Activated CD4-positive, alpha-beta T cell treated with anti-CD3 and anti-CD28 coated beads, Interleukin-2, Interleukin-6, amounts not matched to agents 100 ng/mL and 50 ng/mL, durations not matched to agents 16 hours and 8 hours (primary cell): ENCODE measurements around the gene SLC35G2.
"Not testable (repeated sequence)": the region's sequence is repeated elsewhere in the genome, so short reads cannot be mapped to it uniquely, and the experiment has no call there.

Experiments
- DNase-seq: peaks from one replicate; pipeline ENCODE4 v3.0.0-alpha.2; 2020

The SLC35G2 gene

DNA sequence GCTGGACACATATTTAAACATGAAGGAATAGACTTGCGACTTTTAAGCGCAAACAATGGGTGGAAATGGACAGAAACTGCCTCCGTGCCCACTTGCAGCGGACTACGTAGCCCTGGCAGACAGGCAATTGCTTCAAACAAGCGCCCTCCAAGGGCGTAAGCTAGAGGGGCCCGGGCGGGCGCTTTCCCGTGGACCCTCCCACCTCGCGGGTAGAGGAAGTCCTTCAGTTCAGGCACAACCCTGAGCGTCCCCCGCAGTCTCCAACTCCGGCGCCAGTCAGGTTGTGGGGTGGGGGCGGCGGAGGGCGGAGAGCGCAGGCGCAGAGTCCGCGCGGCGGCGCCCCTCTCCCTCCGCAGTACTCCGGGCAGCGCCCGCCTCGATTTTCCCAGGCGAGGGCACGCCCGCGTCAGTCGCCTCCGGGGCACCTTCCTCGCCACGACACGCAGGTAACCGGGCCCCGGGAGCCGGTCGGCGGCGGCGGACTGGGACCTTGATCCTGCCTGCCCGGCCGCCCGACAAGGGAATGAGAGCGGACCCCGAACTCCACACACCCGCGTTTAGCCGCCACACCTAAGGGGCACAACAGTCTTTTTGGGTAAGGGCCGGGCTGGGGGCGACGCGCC is at the start of gene SLC35G2:
Gene SLC35G2 (plus strand): TSS at position 358 of the 623 bp plus-strand sequence. CDS start 35,335 bp downstream, outside the sequence.
- DNase-seq = peak; percentile 22

- DNase-seq = no peak
Observed at GRCh38 chr3:136772709-136773108, 46.2 kb upstream of the SLC35G2 start.

DNA sequence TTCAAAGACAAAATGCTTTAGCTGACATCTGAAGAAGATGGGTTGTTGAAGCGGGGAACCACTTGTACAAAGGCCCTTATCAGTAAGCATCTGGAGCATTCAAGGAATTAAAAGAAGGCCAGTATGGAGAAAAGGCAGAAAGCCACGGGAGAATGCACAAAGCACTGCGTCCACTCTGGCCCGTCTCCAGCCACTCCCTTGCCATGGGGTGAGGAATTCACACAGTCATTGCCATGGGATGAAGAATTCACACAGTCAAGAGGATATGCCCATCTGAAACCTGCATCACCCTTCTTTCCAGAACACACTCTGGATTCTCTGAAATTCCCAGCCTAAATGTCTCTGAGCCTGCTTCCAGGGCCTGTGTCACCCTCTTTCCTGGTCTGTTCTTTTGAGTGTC is 40.1 kb upstream of the SLC35G2 start:
- DNase-seq = no peak

DNA sequence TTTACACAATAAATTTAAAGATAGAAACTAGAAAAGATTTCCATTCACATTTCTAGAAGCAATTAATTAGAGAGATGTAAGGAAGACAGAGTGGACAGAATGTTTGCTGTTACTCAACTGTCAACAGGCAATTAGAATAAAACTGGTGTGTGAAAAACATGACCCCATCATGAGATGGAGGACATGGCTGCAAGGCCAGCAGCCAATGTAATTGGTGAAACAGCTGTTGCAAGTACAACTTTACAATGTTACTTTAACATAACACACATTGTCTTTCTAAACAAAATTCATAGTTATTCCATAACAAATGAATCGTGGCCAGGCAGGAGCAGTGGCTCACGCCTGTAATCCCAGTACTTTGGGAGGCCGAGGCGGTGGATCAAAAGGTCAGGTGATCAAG is 38.2 kb upstream of the SLC35G2 start:
- DNase-seq = no peak

DNA sequence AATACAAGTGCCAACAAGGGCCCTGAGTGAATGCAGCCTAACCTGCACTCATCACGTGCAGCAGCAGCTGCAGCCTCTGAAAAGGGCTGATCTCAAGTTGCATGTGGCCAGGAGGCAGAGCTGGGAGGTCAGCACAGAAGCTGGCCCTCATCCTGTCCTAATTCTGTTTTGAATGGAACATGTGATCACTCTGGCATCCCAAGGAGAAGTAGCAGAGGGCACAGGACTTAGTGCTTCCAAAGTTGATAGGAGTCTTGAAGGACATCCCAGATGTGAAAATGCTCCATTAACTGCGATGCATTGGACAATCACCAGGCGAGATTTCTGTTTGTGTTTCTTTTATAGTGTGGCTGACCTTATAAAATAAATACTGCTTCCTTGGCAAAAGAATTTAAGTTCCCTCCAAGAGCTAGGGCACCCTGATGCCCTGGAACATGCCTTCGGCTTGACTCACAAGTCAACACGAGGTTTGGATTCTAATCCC is 35.2 kb upstream of the SLC35G2 start:
- no peak for DNase-seq

DNA sequence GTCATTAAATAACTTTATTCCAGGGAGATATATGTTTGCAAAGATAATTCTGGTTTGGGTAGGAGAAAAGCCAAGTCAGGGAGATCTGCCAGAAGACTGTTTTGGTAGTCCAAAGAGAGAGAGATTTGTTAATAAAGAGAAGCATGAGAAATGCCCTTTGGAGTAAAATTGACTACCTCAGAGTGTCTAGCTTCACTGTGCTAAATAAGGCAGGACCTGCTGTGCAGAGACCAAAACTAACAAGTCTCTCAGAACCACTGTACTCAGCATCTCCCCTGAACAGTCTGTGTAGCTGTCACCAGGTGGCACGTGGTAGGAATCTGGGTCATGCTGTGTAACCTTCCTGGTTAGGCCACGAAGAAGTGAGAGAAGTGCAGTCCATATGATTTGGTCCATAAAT is 31.6 kb upstream of the SLC35G2 start:
- peak; percentile 58 for DNase-seq

DNA sequence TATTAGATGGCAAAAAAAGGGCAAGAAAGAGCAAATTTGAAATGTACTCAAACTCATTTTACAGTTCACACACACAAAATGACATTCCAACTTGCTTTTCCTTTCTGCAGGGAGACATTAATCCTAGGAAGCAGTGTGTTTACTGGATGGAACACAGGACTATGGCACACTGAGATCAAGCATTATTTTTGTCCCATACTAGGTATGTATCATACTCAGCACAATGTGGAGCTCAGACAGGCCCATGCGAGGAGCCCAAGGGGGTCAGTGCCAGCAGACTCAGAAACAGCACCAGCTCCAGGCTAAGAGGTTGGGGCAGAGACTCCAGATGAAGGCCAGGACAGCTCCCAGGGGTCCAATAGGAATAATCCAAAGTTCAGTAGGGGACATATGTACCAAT is 30.8 kb upstream of the SLC35G2 start:
- no peak for DNase-seq

DNA sequence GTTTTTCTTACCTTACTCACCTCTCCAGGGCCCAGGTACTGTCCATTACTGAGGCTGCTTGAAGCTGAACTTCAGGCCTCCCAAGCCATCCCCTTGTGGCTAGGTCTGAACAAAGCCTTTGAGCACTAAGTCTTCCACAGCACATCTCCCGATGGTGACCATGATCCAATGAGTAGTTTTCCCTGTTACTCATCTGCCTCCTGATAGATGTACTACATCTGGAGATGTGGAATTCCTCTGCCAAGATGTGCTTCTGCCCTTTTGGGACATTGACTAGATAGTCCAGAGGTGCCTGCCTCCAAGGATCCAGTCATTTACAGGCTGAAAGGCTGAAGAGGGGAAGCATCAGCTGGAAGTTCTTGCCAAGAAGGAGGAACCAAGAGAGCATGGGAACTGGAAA is 28.9 kb upstream of the SLC35G2 start:
- no peak for DNase-seq

DNA sequence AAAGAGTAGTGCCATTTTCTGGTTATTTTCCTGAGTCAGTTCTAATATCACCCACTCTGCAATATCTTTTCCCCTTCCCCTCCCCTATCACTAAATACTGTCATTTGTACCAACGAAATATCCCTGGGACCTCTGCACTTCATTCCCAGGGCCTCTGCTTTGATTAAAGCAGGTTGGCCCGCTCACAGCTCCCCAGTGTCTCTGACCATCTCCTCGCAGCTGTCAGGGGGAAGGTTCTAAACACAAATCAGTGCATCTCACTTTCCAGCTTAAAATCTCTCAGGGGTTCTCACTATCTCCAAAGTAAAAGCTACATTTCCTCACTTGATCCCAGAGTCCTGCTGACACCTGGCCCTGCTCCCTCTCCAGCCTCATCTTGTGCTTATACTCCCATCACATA is 28.1 kb upstream of the SLC35G2 start:
- no peak for DNase-seq

DNA sequence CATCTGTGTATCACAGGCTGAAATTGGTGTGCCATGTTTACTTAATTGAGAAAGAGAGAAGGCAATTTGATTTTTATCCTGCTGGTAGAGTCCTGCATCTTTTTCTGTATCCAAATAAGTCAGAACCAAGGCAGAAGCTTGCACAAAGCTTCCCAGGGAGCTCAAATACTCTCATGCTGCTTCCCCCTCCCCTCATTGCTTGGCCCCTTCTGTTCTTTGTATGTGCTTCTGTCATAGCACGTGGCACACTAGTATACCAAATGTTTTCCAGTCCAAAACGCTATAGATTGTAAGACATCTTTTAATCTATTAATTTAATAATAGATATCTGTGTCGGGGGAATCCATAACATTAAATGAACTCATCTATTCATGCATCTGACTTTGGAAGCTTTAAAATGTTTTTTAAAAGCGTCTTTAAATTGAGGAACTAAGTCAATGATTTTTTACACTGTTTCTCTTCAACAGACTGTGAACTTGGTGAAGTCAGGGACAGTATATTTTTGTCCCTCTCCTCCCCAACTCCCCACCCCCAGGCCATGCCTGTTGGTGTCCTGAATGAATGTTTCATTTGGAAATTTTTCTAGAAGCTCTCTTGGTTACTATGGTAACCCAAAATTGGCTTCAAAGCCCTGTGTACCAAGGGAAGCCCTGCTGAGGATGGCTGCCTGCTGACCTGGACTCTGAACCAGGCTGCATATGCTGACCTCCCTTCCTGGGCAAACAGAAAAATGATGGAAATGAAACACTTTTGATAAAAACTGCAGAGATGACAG is 26.2 kb upstream of the SLC35G2 start:
- no peak for DNase-seq

DNA sequence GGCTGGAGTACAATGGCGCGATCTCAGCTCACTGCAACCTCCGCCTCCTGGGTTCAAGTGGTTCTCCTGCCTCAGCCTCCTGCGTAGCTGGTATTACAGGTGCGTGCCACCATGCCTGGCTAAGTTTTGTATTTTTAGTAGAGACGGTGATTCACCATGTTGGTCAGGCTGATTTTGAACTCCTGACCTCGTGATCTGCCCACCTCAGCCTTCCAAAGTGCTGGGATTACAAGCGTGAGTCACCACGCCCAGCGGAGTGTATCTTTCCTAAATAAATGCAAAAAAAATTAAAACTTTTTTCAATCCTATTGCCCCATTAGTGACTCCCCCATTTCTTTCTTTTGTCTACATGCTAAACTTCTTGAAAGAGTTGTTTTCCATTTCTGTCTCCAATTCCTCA is 17.8 kb upstream of the SLC35G2 start:
- DNase-seq = not testable (repeated sequence)

- DNase-seq = no peak
Observed at GRCh38 chr3:136802481-136802996, 16.4 kb upstream of the SLC35G2 start.

- DNase-seq = no peak
Observed at GRCh38 chr3:136804141-136804540, 14.8 kb upstream of the SLC35G2 start.

DNA sequence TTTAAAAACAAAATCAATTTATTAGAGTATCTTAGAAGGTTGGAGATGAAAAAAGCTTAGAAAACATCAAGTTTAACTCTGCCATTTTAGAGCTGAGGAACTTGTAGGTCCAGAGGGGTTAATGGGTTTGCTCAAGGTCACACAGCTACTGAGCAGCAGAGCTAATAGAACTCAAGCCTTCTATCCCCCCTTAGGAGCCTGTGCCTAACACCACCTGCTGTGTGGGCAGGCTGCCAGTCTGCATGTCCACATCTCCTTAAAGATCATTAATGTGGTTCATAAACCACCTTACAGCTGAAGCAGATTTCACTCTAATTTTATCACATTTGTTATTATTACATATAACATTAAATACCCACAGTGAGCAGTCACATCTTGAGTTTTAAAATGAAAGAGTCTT is 14.1 kb upstream of the SLC35G2 start:
- no peak for DNase-seq

- no peak for DNase-seq
Observed at GRCh38 chr3:136805795-136806194, 13.1 kb upstream of the SLC35G2 start.

GRCh38 chr3:136811701-136812100 is 7.2 kb upstream of the SLC35G2 start:
- no peak for DNase-seq

GRCh38 chr3:136817448-136817847 is 1.5 kb upstream of the SLC35G2 start:
- no peak for DNase-seq

DNA sequence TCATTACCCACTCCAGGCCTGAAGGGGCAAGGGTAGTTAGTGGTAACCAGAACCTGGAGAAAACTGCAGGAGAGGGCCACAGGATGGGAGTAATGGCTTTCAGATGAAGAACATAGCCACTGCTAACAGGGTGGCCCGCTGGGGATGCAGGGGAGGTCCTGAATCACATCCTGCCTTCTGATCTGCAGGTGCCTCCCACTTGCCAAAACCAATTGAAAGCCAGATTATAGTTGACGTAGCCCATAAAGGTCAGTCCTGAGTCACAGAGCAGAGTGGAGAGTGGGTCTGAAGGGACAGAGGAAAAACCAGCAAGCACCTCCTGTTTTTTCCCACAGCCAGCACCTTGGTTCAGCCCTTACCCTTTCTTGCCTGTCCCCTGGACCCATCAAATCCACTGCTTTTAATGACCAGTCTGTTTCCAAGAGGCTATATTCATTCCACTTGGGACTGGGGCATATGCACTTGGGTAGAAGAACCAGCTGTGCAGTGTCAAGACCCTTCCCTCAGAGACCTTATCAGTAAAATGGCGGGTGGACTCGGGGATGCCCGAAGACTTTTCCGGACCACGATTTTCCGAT is 646 bp upstream of the SLC35G2 start:
- DNase-seq = peak; percentile 25

- peak; percentile 13 for DNase-seq
Observed at GRCh38 chr3:136819392-136819730, 435 bp downstream of the SLC35G2 start.

DNA sequence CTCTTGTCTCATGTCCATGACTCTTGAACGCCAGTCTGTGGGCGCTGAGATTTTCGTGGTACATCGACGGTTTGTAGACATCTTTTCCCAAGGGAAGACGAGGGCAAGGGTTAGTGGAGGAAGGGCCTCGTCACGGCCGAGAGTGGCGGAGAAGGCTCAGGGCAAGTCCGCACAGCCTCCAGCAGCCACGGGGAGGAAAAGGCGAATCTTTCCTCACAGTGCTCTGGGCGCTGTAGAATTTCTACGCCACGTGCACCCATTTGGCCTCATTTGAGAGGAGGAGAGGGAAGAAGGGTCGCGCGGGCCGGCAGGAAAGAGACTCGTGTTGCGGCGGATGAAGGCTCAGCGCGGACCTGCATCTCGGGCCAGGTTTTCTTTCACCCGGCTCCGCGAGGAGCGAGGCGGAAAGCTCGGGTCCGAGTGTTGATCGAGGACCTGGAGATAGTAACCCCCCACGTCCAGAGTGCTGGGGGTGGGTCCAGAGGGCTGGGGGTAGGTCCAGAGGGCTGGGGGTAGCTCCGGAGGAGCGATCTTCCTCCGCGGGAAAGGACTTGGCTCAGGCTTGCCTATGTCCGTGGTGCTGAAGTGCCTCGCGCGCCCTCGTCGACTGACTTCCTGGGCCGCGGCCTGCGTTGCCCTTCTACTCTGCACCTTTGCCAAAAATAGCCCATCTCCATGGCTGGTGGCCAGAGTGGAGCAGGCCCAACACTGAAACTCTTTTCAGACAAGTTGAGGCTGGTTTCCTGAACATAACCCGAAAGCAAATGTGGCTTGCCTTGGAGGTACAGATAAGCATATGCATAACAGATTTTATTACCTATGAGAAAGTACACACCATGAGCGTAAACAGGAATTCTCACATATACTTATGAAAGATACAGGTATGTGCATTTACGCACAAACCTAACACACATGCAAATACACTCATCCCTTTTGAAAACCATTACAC is 1.1 kb downstream of the SLC35G2 start:
- DNase-seq = peak; percentile 23

DNA sequence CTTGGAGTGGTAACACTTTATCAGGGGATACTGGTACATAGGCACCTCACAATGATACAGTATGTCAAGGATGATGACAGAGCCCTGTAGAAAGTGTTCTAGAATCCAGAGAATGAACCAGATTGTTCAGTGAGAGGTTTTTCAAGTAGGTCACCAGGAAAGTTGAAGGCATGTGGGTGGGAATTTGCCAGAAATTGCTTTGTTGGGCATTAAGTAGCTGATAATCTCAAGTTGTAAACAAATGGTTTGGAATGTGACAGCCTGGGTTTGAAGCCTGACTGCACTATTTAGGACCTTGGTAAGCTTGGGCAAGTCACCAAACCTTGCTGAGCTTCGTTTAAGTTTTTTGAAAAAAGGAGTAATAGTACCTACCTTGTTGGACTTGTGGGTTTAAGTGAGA is 12.5 kb downstream of the SLC35G2 start:
- no peak for DNase-seq

DNA sequence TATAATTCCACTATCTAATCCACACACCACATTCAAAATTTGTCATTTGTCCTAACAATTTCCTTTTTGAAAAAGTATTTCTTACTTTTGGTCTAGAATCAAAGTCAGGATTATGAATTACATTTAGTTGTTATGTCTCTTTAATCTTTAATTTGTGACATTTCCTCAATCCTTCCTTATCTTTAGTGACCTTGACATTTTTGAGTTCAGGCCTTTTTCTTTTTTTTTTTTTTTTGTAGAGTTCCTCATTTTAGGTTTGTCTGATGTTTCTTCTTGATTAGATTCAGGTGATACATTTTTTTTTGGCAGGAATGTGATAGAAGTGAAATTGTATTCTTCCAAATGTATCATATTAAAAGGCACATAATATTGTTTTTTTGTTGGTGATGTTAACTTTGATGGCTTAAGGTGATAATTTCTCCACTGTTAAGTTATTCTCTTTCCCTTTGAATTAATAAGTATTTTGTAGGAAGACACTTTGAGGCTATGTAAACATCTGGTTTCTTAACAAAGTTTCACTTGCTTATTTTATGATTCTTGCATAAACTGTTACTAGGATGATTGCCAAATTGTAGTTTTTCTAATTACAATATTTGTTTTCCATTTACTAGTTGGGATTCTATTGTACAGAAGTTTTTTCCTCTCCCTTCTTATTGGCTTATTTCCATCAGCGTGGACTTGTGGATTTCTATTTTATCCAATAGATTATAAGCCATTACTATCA is 16.3 kb downstream of the SLC35G2 start:
- DNase-seq = no peak
